WTC11 (cell line): ENCODE results near the gene METTL1. TPM values are rescaled to one million over a fixed set of nuclear protein-coding genes. Genes with fewer than 3 reads are reported as not detected.

Experiments
- ATAC-seq: fragments of 200-7000 bp; cut with Tn5 transposase; 2 replicates; pipeline ENCODE4 v1.10.0; 2021; ENCODE audit warnings: mild to moderate bottlenecking, moderate library complexity
- CTCF ChIA-PET: fragments of 300-600 bp; sonication (Branson Sonifier 250); formaldehyde crosslinking; loops from one replicate; lab custom pipeline; 2021; ENCODE audit warnings: antibody characterized with exemption; lab: Charles Lee
- POLR2A ChIA-PET: fragments of 350-600 bp; sonication (Branson Sonifier 250); formaldehyde crosslinking; loops from one replicate; lab custom pipeline; 2021; ENCODE audit warnings: antibody characterized with exemption; lab: Charles Lee
- DNase-seq: peaks from one replicate; pipeline ENCODE4 v3.0.0; 2021; ENCODE audit warnings: low spot score
- H3K27ac Mint-ChIP-seq: 2 replicates; pipeline ENCODE4 v1.8.0; 2021; ENCODE audit warnings: mixed read lengths
- H3K27me3 Mint-ChIP-seq: 2 replicates; pipeline ENCODE4 v1.8.0; 2021; ENCODE audit warnings: low read depth, mild to moderate bottlenecking, moderate library complexity, mixed read lengths
- H3K36me3 Mint-ChIP-seq: 2 replicates; pipeline ENCODE4 v1.8.0; 2021; ENCODE audit warnings: mixed read lengths
- H3K4me1 Mint-ChIP-seq: 2 replicates; pipeline ENCODE4 v1.8.0; 2022; ENCODE audit warnings: mixed read lengths
- H3K4me3 Mint-ChIP-seq: 2 replicates; pipeline ENCODE4 v1.8.0; 2021; ENCODE audit warnings: mild to moderate bottlenecking, moderate library complexity, mixed read lengths
- H3K9me3 Mint-ChIP-seq: 2 replicates; pipeline ENCODE4 v1.8.0; 2021; ENCODE audit warnings: mixed read lengths
- AR ChIP-seq: fragments of 250-450 bp; sonication (Bioruptor Pico); IDR thresholded peaks from 2 replicates; pipeline ENCODE4 v1.9.0; 2021; ENCODE audit warnings: mild to moderate bottlenecking
- ATF1 ChIP-seq: sonication (generic); formaldehyde crosslinking; IDR thresholded peaks from 2 replicates; pipeline ENCODE4 v1.8.1; 2023; ENCODE audit warnings: mild to moderate bottlenecking, moderate library complexity, missing genetic modification reagents
- CREM ChIP-seq: sonication (generic); formaldehyde crosslinking; IDR thresholded peaks from 2 replicates; pipeline ENCODE4 v1.8.1; 2022; ENCODE audit warnings: mild to moderate bottlenecking, missing genetic modification reagents, moderate library complexity
- CTCF ChIP-seq: fragments of 200-600 bp; IDR thresholded peaks from 2 replicates; pipeline ENCODE4 v1.8.0; 2022; ENCODE audit warnings: antibody characterized with exemption
- PREB ChIP-seq: sonication (generic); formaldehyde crosslinking; IDR thresholded peaks from 2 replicates; pipeline ENCODE4 v1.8.1; 2022; ENCODE audit warnings: mild to moderate bottlenecking, missing genetic modification reagents, moderate library complexity, borderline replicate concordance
- PRRX2 ChIP-seq: fragments of 250-450 bp; sonication (Bioruptor Pico); IDR thresholded peaks from 2 replicates; pipeline ENCODE4 v1.8.0; 2021; ENCODE audit warnings: mild to moderate bottlenecking
- RELA ChIP-seq: sonication (generic); formaldehyde crosslinking; IDR thresholded peaks from 2 replicates; pipeline ENCODE4 v1.8.1; 2022; ENCODE audit warnings: missing genetic modification reagents, mild to moderate bottlenecking, borderline replicate concordance
- RORB ChIP-seq: fragments of 250-450 bp; sonication (Bioruptor Pico); IDR thresholded peaks from 2 replicates; pipeline ENCODE4 v1.9.0; 2021; ENCODE audit warnings: mild to moderate bottlenecking
- SP1 ChIP-seq: sonication (generic); formaldehyde crosslinking; conservative IDR thresholded peaks from 2 replicates; pipeline ENCODE4 v1.8.1; 2022; ENCODE audit warnings: missing genetic modification reagents
- USF2 ChIP-seq: sonication (generic); formaldehyde crosslinking; IDR thresholded peaks from 2 replicates; pipeline ENCODE4 v1.8.1; 2023; ENCODE audit warnings: mild to moderate bottlenecking, missing genetic modification reagents, moderate library complexity
- ZNF121 ChIP-seq: sonication (generic); formaldehyde crosslinking; IDR thresholded peaks from 2 replicates; pipeline ENCODE4 v1.8.0; 2023; ENCODE audit warnings: missing genetic modification reagents
- ZNF138 ChIP-seq: sonication (generic); formaldehyde crosslinking; conservative IDR thresholded peaks from 2 replicates; pipeline ENCODE4 v1.8.1; 2022; ENCODE audit warnings: mild to moderate bottlenecking, moderate library complexity, missing genetic modification reagents
- ZNF416 ChIP-seq: fragments of 250-450 bp; sonication (Bioruptor Pico); IDR thresholded peaks from 2 replicates; pipeline ENCODE4 v1.9.0; 2021; ENCODE audit warnings: mild to moderate bottlenecking, inconsistent platforms
- total RNA-seq: library from RNA; stranded (reverse); gene quantifications from 3 replicates; pipeline ENCODE4 v1.2.3, GENCODE V29; 2021
- TF ChIP-seq, protein P1 (sequence below): sonication (generic); formaldehyde crosslinking; IDR thresholded peaks from 2 replicates; pipeline ENCODE4 v1.8.0; 2022; ENCODE audit warnings: mild to moderate bottlenecking, missing genetic modification reagents
- TF ChIP-seq, protein P2 (sequence below): sonication (generic); formaldehyde crosslinking; IDR thresholded peaks from 2 replicates; pipeline ENCODE4 v1.8.1; 2022; ENCODE audit warnings: low read depth, missing genetic modification reagents, borderline replicate concordance

The METTL1 gene
- total RNA-seq, 1 experiment from 2014 or later = 25.5 TPM

DNA sequence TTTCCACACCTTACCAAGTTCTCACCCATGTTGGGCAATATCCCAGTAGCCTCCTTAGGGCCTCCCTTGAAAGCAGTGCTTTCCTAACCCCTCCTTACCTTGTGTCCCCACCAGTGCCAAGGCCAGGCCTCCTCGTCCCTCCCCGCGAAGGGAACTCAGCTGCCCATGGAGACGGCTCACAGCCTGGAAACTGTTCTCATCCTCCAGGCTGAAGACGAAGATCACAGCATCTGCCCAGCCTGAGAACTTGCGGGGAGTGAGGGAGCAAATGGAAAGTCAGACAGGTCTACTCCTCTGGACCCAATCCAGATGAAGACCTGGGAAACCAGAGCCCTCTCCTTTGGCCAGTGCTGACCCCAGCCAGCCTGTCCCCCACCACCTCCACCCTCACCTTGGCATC is 38.0 kb downstream of the METTL1 start:
- CTCF ChIA-PET = interaction anchor here (1.7 to 6.6 kb wide), 2 partner anchors 9 to 23 kb away, joined by 5 to 146 read pairs; no protein-coding TSS in a partner anchor
- no peak for DNase-seq
- Mint-ChIP-seq H3K27ac (no peak overlapping the region), H3K36me3 (no peaks in the 10 kb centered on the region)
- TF ChIP-seq, protein P1, sequence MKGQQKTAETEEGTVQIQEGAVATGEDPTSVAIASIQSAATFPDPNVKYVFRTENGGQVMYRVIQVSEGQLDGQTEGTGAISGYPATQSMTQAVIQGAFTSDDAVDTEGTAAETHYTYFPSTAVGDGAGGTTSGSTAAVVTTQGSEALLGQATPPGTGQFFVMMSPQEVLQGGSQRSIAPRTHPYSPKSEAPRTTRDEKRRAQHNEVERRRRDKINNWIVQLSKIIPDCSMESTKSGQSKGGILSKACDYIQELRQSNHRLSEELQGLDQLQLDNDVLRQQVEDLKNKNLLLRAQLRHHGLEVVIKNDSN (CRISPR knock-in tag) = no peak
- no peak for TF ChIP-seq RELA
- TF ChIP-seq RORB (CRISPR knock-in tag) = no peak
- no peak for TF ChIP-seq PRRX2 (CRISPR knock-in tag)
- TF ChIP-seq ZNF138 (CRISPR knock-in tag) = no peak
- TF ChIP-seq CREM (CRISPR knock-in tag) = no peak
- TF ChIP-seq, all 79 proteins: peak for 0
- peaks cover 95% of the 10 kb centered on the region for H3K27me3 Mint-ChIP-seq
- no peak for ATAC-seq
- H3K9me3 Mint-ChIP-seq = no peaks in the 10 kb centered on the region
- H3K4me1 Mint-ChIP-seq = peaks cover 19% of the 10 kb centered on the region
- H3K4me3 Mint-ChIP-seq = no peak overlapping the region
- POLR2A ChIA-PET = no interaction called here

DNA sequence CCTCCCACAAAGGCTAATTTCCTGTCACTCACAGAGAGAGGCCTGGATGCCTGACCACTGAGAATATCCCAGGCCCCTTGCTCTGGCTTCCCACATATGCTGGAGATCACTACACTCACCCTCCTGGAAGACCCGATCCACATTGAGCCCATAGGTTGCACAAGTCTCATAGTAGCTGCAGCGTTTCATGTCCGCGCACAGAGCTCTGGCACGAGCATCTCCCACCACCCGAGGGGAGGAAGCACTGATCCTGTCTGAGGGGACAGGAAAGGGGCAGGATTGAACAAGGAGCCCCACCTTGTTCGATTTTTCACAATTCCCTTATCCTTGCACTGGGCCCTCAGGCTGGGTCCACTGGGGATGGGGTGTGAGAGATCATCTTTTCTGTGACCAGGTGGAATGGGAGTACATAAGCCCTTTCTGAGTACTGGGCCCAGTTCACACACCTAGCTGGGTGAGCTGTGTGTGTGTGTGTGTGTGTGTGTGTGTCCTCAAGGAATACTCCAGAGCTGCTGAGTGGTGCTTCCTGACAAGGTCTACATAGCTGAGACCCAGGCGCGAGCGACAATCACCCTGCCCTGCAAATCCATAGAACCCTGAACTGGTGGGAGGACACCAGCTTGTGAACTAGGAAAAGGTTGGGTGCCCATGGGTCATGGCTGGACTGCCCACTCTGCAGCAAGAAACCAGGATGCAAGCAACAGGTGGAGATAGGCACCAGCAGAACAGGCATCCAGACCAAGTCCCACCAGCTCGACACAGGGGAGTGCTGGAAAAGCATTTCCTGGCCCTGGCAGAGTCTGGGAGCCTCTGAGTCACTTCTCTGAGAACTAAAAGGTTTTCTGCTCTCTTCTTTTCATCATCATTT is 38.9 kb downstream of the METTL1 start:
- no peak overlapping the region for H3K4me3 Mint-ChIP-seq
- POLR2A ChIA-PET = no interaction called here
- H3K4me1 Mint-ChIP-seq = peaks cover 19% of the 10 kb centered on the region
- DNase-seq (no peak), ATAC-seq (no peak)
- CTCF ChIA-PET = interaction anchor here (0.9 to 6.6 kb wide), 3 partner anchors 8 to 24 kb away, joined by 3 to 146 read pairs (median 5); no protein-coding TSS in a partner anchor
- no peak for TF ChIP-seq AR (CRISPR knock-in tag)
- peaks cover 98% of the 10 kb centered on the region for H3K27me3 Mint-ChIP-seq
- H3K9me3 Mint-ChIP-seq = no peaks in the 10 kb centered on the region
- H3K27ac Mint-ChIP-seq = no peak overlapping the region
- no peaks in the 10 kb centered on the region for H3K36me3 Mint-ChIP-seq

DNA sequence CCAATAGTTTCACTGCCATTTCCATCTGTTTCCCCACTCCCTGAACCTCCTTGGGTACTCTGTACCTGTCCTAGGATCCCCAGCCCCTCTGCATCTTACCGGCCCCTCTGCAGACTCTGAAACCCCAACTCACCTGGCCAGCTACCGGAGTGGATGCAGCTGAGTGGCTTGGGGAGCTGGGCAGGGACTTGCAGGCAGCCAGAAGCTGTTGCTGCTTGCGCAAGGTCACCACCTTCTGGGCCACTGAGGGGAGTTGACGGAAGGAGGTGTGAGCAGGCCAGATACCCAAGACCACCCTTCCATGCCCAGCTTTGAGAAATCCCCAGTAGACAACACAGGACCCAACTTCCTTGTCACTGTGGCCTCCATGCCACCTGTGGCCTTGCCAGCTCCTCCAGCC is 39.6 kb downstream of the METTL1 start:
- ChIA-PET CTCF (interaction anchor here (0.7 to 1.4 kb wide), 3 partner anchors 10 to 39 kb away, joined by 3 to 7 read pairs (median 3); partner anchors contain the start of gene OS9), POLR2A (no interaction called here)
- peaks cover 100% of the 10 kb centered on the region for H3K27me3 Mint-ChIP-seq
- H3K36me3 Mint-ChIP-seq = no peaks in the 10 kb centered on the region
- no peak overlapping the region for H3K27ac Mint-ChIP-seq
- TF ChIP-seq PREB (no peak), ZNF416 (CRISPR knock-in tag) (no peak), USF2 (CRISPR knock-in tag) (no peak), ZNF138 (CRISPR knock-in tag) (no peak)
- ATAC-seq = no peak
- no peak overlapping the region for H3K4me3 Mint-ChIP-seq
- DNase-seq = no peak
- H3K4me1 Mint-ChIP-seq = peaks cover 23% of the 10 kb centered on the region
- H3K9me3 Mint-ChIP-seq = no peaks in the 10 kb centered on the region

GRCh38 chr12:57731411-57732080 is 40.4 kb downstream of the METTL1 start:
- Mint-ChIP-seq H3K27ac (no peak overlapping the region), H3K9me3 (no peaks in the 10 kb centered on the region), H3K4me1 (peaks cover 22% of the 10 kb centered on the region), H3K4me3 (no peak overlapping the region), H3K27me3 (peaks cover 100% of the 10 kb centered on the region), H3K36me3 (no peaks in the 10 kb centered on the region)
- ChIA-PET CTCF (interaction anchor here (0.7 to 1.4 kb wide), 3 partner anchors 10 to 38 kb away, joined by 3 to 7 read pairs (median 3); partner anchors contain the start of gene OS9), POLR2A (interaction anchor here (0.6 kb wide), 1 partner anchor 229 kb away, joined by 17 read pairs; no protein-coding TSS in a partner anchor)
- ATAC-seq = no peak
- no peak for DNase-seq
- TF ChIP-seq ATF1 (CRISPR knock-in tag) (no peak), SP1 (CRISPR knock-in tag) (no peak), CTCF (no peak), ZNF121 (no peak), RELA (no peak)
- TF ChIP-seq, protein P2, sequence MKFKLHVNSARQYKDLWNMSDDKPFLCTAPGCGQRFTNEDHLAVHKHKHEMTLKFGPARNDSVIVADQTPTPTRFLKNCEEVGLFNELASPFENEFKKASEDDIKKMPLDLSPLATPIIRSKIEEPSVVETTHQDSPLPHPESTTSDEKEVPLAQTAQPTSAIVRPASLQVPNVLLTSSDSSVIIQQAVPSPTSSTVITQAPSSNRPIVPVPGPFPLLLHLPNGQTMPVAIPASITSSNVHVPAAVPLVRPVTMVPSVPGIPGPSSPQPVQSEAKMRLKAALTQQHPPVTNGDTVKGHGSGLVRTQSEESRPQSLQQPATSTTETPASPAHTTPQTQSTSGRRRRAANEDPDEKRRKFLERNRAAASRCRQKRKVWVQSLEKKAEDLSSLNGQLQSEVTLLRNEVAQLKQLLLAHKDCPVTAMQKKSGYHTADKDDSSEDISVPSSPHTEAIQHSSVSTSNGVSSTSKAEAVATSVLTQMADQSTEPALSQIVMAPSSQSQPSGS (CRISPR knock-in tag) = no peak
